RCC 7860 (cell line): ENCODE measurements around the gene LAPTM5.

Experiments used
- DNase-seq: peaks from one replicate; pipeline ENCODE4 v3.0.0-alpha.2; 2015; ENCODE audit warnings: low spot score
- FAIRE-seq: peaks from 2 replicates; lab custom pipeline; 2012; peaks lifted over from hg19 to GRCh38; lab: Jason Lieb, UNC

Gene LAPTM5

DNA sequence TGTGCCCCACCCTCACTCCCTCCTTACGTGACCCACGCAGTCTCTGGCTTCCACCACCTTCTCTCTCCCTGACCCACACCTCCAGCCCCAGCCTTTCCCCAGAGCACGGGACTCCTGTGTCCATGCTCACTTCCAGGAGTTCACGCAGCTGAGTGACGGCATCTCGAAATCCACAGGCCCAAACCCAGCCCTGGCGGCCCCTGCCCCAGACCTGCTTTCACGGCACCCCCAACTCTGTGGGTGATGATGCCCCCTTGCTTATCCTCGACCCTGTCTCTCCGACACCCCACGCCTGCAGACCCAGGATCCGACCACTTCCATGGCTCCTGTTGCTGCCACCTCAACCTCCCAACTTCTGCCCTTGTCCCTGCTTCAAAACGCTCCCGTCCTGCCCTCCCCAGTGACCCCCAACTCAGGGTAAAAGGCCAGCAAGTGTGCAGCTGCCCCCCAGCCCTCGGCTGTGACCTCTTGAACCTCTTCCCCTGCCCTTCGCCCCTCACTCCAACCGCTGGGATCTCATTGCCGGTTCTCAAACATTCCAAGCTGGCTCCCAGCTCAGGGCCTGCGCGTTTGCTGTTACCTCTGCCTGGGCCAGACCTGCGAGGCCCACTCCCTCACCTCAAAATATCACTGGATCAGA lies 30.4 kb upstream of the LAPTM5 start:
- DNase-seq (no peak), FAIRE-seq (no peak)

DNA sequence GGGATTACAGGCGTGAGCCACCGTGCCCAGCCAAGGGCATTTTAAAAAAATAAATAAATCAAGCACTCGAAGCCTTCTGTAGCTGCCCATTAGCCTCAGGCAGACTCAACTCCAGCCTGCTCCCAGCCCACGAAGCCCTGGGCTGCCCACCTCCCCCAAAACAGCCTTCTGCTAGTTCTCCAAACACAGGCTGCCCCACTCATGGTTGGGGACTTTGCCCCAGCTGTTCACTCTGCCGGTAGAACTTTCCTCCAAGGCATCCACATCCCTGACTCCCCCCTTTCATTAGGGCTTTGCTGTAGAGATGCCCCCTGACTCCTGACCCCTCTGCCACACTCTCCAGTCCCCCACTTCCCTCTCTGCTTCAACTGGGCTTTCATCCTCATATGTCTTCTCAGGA lies 29.7 kb upstream of the LAPTM5 start:
- DNase-seq (no peak), FAIRE-seq (no peak)

DNA sequence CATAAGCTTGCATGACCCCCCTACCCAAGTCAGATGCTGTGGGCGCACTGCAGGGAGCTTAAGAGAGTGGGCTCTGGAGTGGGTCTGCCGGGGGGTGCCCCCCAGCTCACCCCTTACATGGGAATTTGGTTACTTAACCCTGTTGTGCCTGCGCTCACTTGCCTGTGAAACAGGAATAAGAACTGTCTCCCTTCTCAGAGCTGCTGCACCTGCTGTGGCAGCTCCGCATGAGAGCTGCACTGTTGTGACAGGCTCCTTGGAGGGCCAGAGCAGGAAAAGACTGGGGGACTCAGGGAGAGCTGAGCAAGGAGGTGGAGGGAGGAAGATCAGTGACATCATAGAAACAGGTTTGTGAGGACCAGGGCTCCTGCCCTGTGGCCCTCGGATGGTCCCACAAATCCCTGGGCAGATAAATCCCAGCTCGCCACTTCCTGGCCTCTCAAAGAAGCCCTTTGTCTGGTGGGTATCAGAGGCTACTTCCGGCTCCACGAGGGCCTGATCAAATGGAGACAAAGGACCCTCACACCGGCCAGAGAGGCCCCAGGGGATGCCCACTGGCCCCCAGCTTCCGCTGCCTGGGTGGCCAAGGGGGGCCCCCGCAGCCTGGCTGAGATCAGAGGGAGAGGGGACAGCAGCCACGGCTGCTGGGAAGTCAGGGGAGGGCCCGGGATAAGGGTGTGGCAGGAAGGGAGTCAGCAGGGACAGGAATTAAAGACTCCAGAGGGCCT lies 28.9 kb upstream of the LAPTM5 start:
- FAIRE-seq (no peak), DNase-seq (no peak)

DNA sequence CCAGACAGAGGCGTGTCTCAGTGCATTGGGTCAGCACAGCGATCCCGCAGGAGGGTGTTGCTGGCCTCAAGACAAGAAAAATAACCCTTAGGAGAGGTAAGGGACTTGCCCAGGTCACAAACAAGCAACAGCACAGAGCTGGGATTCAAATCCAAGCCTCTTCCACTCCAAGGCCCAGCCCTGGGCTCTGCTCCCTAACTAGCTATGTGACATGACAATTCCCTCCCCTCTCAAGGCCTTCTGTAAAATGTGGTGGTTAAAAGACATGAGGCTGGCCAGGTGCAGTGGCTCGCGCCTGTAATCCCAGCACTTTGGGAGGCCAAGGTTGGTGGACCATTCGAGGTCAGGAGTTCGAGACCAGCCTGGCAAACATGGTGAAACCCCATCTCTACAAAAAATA lies 28.1 kb upstream of the LAPTM5 start:
- FAIRE-seq (no peak), DNase-seq (no peak)

DNA sequence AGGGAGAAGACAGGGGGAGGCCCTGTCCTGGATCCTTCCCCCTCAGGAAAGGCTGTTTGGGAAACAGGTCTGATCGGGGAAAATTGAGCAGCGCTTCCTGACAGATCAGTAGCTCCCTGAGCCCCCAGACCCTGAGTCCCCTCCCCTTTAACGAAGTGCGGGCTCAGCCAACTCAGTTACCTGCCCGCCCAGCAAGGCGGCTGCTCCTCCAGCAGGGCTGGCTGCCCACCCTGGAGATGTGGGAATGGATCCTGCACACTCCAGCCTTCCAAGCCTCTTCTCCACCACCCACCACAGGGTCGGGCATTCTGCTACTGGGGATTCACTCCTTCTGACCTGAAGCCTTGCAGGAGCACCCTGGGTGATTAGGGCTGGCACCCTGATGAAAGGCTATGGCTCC lies 27.6 kb upstream of the LAPTM5 start:
- DNase-seq (no peak), FAIRE-seq (no peak)

DNA sequence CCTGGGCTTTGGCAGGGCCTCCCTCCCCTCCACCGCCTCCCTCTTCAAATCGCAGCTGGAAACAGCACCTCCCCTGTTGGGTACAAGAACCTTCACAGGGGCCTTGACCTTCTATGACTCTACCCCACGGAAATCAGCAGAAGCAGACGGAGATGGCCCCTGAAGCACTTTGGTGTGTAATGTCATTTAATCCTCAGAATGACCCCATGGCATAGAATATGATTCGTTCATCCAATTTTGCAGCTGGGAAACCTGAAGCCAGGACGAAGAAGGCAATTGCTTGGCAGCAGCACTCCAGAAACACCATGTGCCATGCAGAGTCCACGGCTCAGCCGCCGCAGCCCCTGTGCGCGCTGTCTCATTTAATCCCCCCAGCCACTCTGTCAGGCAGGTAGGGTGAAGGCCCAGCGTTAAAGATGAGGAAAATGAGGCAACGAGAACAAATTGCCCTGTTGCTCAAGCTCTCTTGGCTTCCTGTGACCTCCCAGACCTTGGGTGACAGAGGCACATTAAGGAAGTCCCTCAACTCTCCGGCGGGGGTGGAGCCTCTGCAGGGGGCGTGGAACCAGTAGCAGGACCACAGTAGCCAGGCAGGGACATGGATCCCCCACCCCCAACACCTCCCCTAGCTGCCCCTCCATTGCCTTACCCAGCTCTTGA lies 25.8 kb upstream of the LAPTM5 start:
- DNase-seq (no peak), FAIRE-seq (no peak)

DNA sequence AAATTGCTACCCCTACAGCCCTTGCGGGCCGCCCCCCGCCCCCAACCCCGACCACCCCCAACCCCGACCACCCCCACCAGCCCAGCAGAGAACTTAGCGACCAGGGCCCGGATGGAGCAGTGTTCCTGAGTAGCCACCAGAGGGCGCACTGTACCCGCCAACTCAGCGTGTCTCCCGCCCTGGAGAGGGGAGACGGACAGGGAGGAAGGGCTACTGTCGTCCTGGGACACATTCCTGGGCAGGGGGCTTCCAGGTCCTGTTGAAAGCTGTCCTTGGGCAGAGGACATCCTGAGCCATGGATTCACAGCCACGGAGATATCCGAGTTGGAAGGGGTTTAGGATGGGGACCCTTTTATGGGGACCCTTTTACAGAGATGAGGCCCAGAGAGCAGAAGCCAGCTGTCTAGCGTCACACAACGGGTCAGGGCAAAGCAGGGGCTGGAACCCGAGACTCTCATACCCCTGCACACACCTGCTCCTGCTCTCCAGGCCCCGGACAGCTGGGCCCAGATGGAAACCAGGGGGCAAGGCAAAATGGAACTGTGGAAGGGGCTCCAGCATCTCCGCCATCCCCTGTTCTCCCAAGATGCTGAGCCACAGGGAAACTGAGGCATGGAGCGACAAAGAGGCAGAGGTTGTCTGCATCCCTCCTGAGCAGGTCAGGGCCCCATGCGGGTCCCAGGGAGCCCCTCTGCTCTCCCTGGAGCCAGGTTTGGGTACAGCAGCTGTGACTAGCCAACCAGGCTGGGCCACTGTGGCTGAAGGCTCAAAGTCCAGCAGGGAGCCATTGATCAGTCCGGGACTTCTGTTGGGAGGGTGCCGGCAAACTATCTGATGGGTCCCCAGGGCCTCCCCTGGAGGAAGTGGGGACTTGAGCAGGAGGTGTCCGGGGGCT lies 25.0 kb upstream of the LAPTM5 start:
- FAIRE-seq (no peak), DNase-seq (peak; percentile 33)

DNA sequence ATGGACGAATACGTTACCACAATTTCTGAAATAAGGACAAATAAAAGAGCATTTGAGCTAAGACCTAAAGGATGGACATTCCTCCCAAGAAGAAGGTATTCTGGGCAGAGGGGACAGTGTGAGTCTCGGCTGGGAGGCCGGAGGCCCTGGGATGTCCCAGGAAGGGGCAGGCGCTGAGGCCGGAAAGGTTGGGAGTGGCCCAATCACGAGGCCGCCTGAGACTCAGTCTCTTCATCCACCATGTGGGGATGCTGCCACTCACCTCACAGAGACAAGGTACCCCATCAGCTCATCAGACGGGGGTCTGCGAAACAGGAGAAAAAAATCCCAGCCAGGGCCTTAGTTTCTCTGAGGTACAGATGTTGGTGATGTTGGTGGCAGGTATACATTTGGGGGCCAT lies 24.3 kb upstream of the LAPTM5 start:
- no peak for DNase-seq
- FAIRE-seq: no peak

DNA sequence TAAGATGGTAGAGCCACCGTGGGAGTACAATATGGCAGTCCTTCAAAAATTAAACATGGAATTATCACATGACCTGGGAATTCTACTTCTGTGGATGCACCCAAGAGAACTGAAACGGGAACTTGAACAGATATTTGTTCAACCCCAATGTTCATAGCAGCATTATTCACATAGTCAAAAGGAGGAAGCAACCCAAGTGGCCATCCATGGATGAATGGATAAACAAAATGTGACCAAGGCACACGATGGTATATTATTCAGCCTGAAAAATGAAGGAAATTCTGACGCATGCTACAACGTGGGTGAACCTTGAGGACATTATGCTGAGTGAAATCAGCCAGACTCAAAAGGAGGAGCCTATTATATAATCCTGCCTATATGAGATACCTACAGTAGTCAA lies 22.8 kb upstream of the LAPTM5 start:
- FAIRE-seq (no peak), DNase-seq (no peak)

DNA sequence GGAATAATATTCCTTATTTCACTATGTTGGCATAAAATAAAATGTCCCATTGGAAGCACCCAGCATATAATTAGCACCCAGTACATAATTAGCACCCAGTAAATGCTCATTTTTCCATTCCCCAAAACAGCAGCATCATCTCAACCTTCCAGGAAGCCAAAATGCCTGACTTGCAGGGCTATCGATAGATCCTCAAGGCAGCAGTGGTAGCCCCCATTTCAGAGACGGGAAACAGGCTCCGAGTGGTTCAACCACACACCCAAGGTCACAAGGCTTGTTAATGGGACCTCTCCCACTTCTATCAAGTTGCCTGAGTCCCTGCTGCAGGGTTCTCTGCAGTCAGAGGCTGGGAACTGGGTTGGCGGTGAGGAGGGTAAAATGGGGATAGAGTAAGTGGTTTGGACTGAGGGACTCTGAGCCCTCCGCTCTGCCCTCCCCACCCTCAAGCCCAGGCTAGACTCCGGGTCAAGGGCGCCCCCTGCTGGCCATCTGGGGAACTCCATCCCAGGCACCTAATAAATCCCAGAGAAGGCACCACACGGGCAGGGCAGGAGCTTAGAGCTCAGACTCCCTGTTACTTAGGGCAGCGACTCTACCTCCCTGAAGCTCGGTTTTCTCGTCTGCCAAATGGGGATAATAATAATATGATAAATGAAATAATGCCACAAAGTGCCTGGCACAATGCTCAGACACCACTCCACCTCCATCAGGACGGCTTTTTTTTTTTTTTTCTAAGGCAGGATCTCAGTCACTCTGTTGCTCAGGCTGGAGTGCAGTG lies 21.9 kb upstream of the LAPTM5 start:
- DNase-seq (peak; percentile 42), FAIRE-seq (no peak)

DNA sequence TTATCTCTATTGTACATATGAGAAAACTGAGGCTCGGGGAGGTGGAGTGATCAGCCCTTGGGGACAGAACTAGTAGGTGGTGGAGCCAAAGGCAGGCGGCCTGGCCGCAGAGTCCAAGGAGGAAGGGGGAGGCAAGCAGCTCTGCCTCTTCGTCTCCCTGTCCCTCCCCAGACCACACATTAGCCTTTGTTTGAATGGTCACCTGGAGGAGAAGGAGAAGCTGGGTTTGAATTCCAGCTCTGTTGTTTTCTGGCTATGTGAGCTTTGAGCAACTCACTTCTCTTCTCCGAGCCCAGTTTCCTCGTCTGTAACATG lies 21.4 kb upstream of the LAPTM5 start:
- DNase-seq (no peak), FAIRE-seq (no peak)

DNA sequence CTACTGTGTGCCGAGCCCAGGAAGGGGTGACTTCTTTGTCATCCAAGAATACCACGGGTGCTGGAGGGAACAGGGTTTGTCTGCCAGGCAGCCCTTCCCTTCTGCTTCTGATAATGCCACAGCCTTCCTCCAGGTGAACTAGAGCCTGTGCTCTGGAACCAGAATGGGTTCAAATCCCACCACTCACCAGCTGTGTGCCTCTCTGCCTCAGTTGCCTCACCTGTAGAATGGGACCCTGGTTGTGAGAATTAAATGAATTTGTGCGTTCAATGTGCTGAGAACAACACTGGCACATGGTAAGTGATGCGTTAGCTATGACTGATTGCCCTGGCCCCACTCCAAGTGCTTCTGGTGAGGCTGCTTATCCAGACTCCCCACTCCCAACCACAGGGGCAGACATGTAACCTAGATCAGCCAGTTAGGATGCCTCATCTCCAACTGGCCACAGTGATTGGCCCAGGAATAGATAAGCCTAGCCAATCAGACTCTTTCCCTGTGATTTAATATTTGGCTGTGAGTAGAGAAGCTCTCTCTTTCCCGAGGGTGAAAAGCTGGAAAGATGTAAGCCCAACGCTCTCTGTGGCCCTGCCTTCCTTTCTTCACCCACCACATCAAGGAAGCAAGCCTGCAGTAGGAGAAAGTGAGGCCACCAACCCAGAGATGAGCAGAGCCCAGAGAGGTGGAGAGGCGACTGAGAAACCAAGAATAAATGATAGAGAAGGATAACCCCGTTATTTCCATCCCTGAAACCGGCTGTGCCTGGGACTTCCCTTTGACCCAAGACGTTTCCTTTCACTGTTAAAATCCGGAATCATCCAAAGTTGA lies 20.8 kb upstream of the LAPTM5 start:
- peak; percentile 88 for FAIRE-seq

DNA sequence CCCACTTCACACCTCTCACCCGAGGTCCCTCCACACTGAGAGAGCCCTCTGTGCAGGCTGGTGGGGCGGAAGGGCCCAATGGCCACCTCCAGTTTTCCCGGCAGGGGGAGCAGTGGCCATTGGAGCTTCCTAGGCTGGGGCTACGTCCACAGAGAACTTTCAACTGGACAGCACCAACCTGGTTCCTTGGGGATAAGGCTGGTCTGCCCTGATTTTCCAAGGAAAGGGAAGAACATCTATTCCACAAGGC lies 20.3 kb upstream of the LAPTM5 start:
- DNase-seq (no peak), FAIRE-seq (no peak)

More for the DNA sequence above, 20.8 kb upstream of the LAPTM5 start:
- peak; percentile 90 for DNase-seq

DNA sequence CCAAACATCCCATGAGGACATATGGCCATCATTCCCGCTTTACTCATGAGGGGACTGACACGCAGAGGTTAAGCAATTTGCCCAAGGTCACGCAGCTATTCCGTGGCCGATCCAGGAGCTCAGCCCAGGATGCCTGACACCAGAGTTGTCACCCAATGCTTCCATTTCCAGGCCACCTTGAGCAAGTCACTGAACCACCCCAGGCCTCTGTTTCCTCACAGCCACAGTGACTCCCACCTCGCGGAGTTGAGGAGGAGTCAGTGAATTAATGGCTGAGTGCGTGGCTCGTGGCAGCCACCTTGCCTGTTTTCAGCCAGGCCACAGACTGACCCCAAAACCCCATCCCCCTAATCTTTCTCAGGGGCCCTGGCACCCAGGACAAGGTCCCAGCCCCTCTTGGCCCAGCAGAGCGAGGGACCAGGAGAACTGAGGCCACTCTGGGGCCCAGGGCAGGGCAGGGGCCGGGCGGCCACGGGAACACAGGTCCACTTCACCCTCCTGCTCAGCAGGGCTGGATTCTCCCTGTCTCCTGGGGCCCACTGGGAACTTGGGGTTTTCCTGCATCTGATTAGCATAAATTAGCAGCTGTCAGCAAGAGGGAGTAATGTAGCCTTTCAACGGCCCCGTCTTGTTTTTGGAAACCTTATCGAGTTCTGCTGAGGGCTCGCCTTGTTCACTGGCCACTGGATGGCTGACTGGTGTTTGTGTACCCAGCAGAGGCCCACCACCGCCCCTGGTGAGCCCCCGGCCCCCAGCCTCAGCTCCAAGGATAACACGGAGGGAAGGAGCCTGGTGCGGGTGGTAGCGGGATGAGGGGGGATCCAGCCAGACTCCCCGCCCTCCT lies 19.7 kb upstream of the LAPTM5 start:
- FAIRE-seq (no peak), DNase-seq (no peak)

DNA sequence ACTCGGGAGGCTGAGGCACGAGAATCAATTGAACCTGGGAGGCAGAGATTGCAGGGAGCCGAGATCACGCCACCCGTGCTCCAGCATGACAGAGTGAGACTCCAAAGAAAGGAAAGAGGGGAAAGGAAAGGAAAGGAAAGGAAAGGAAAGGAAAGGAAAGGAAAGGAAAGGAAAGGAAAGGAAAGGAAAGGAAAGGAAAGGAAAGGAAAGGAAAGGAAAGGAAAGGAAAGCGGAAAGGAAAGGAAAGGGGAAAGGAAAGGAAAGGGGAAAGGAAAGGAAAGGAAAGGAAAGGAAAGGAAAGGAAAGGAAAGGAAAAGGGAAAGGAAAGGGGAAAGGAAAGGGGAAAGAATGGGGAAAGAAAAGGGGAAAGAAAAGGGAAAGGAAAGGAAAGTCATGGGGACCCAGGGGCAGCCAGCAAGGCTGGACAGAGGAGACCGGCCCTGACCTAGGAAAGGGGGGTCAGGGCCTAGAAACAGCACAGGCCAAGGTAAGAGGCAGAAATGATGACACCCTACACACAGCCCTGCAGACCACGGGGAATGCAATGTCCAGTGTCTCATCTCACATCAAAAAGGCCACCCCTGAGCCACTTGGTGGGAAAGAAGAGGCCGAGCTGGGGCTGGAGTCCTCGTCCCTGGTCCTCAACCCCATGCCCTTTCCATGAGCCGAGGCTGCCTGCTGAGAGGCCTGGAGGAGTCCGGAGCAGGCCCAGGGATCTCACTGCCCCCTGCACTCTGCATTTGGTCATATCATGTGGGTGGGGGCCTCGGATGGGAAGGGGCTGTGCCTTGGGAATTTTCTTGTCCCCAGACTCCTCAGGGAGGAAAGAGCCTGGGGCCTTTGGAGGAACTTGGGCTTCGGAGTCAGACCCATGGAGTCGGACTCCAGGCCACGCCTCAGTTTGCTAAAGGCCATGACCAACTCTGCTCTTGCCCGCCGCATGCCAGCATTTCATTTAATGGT lies 18.8 kb upstream of the LAPTM5 start:
- DNase-seq (no peak), FAIRE-seq (no peak)

DNA sequence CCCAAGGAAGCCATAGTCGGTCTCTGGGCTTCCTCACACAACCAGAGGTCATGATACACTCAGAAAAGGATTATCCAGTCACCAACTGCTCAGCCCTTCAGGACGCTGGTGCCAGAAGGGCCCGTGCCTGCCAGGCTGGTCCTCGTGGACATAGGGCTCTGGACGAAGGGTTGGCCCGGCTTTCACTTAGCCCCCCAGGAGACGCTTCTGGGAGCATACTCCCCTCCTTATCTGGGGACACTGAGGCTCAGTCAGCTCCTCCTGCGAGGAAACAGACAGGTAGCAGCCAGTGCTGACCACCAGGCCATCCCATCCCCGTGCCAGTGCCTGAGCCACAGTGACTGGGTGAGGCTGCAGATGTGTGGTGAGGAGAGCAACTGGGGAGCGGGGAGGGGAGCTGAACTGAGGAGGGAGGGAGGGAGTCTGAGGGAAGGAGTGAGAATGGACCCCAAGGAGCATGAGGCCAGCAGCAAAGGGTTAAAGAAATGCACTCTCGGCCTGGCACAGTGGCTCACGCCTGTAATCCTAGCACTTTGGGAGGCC lies 17.9 kb upstream of the LAPTM5 start:
- no peak for DNase-seq
- no peak for FAIRE-seq

DNA sequence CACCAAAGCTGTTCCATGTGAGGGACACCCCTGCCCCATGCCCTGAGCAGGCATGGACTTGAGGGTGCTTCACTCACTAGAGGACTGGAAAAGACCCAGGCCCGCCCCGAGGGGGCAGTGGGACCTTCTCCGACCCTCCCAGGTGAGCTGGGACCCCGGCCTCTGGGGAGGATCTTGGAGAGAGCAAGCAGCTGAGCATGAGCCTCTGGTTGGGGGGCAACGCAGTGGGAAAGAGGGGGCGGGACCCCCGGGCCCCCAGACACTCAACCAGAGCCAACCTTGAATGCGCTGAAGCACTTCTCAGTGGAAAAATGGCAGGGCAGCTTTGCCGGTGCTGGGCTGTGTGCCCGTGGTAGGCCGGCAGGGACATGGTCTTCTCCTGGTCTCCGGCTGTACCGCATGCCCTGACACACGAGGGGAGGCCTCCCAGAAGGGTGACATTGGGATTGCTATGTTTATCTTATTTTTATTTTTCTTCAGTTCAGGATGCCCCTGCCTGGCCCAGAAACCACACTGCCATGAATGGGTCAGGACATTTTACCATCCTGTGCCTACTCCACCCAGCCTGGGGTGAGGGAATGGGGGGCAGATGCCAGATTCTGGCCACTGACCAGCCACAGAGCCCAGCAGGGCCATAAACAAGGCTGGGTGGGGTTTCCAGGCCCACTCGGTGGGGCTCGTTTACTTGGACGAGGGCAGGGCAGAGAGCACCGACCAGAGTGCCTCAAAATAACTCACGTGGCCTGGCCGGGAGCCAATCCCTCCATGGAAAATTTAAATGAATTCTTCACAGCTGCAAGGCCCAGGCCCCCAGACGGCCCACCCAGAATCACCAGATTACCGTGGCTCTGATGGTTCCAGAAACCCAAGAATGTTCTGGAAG lies 17.2 kb upstream of the LAPTM5 start:
- no peak for FAIRE-seq
- DNase-seq: no peak
